Caco-2 (cell line): ENCODE measurements around the gene THEM5. TPM values are rescaled to one million over a fixed set of nuclear protein-coding genes. Genes with fewer than 3 reads are reported as not detected.

Experiments
- BruUV-seq: library from RNA; stranded (reverse); fragments of 400-500 nt; replicated peaks from 2 replicates; lab custom pipeline; 2021; lab: Mats Ljungman, UMichigan
- CTCF ChIA-PET: fragments of 300-600 bp; sonication (Branson Sonifier 250); formaldehyde crosslinking; loops from one replicate; lab custom pipeline; 2022; ENCODE audit warnings: antibody characterized with exemption; lab: Charles Lee
- POLR2A ChIA-PET: fragments of 300-600 bp; sonication (Branson Sonifier 250); formaldehyde crosslinking; loops from one replicate; lab custom pipeline; 2022; ENCODE audit warnings: antibody characterized with exemption; lab: Charles Lee
- DNase-seq, 2 experiments: peaks; one replicate each; pipeline versions ENCODE4 v3.0.0 to v3.0.0-alpha.2; 2020 to 2022
- H3K27me3 ChIP-seq: replicated peaks from 2 replicates; pipeline ENCODE4 v1.6.0; 2011; ENCODE audit warnings: low read length; ENCODE audit not compliant: control insufficient read depth, insufficient read depth
- H3K36me3 ChIP-seq: 2 replicates; pipeline ENCODE4 v1.5.1; 2011; ENCODE audit warnings: low read length; ENCODE audit not compliant: control insufficient read depth, insufficient read depth
- H3K4me1 ChIP-seq: fragments of 250-450 bp; sonication (Bioruptor Pico); 2 replicates; pipeline ENCODE4 v1.5.1; 2020; ENCODE audit warnings: mild to moderate bottlenecking
- H3K4me3 ChIP-seq: 2 replicates; pipeline ENCODE4 v1.5.1; 2011; ENCODE audit warnings: low read depth, mild to moderate bottlenecking, control low read depth, low read length
- H3K9me3 ChIP-seq: fragments of 250-450 bp; sonication (Bioruptor Pico); 2 replicates; pipeline ENCODE4 v1.5.1; 2020; ENCODE audit warnings: mild to moderate bottlenecking, moderate library complexity
- H3K27ac Mint-ChIP-seq: one replicate; pipeline ENCODE4 v1.8.0; 2022; ENCODE audit warnings: mixed read lengths; ENCODE audit not compliant: unreplicated experiment
- H3K27me3 Mint-ChIP-seq: one replicate; pipeline ENCODE4 v1.8.0; 2022; ENCODE audit warnings: mixed read lengths; ENCODE audit not compliant: insufficient read depth, unreplicated experiment
- H3K36me3 Mint-ChIP-seq: one replicate; pipeline ENCODE4 v1.8.0; 2022; ENCODE audit warnings: mild to moderate bottlenecking, mixed read lengths; ENCODE audit not compliant: insufficient read depth, unreplicated experiment
- H3K4me1 Mint-ChIP-seq: one replicate; pipeline ENCODE4 v1.8.0; 2022; ENCODE audit warnings: low read depth, mixed read lengths; ENCODE audit not compliant: unreplicated experiment
- H3K4me3 Mint-ChIP-seq: one replicate; pipeline ENCODE4 v1.8.0; 2022; ENCODE audit warnings: mild to moderate bottlenecking, moderate library complexity, mixed read lengths; ENCODE audit not compliant: unreplicated experiment
- H3K9me3 Mint-ChIP-seq: one replicate; pipeline ENCODE4 v1.8.0; 2022; ENCODE audit warnings: mixed read lengths; ENCODE audit not compliant: unreplicated experiment
- intact Hi-C: fragments of 100-400 bp; cut with micrococcal nuclease; formaldehyde crosslinking; loops from one replicate; pipeline ENCODE4 v1.10.0; 2022; ENCODE audit not compliant: unreplicated experiment
- total RNA-seq: library from RNA; stranded (reverse); gene quantifications from 2 replicates; pipeline ENCODE4 v1.2.3, GENCODE V29; 2022
- TF ChIP-seq, protein P1 (sequence below), 2 experiments: fragments of 200-600 bp in 1 of 2; IDR thresholded peaks; 1 replicate in 1 of 2; 2 replicates in 1 of 2; pipeline versions ENCODE4 v1.5.1 to v1.8.0; 2011 to 2022; ENCODE audit warnings: antibody characterized with exemption in 1 of 2, control low read depth in 1 of 2, inconsistent platforms in 1 of 2, low read depth in 1 of 2, low read length in 1 of 2, mild to moderate bottlenecking in 1 of 2, moderate library complexity in 1 of 2; ENCODE audit not compliant: insufficient read depth in 1 of 2, severe bottlenecking in 1 of 2, unreplicated experiment in 1 of 2

Gene THEM5
- total RNA-seq, 1 experiment from 2014 or later = not detected

DNA sequence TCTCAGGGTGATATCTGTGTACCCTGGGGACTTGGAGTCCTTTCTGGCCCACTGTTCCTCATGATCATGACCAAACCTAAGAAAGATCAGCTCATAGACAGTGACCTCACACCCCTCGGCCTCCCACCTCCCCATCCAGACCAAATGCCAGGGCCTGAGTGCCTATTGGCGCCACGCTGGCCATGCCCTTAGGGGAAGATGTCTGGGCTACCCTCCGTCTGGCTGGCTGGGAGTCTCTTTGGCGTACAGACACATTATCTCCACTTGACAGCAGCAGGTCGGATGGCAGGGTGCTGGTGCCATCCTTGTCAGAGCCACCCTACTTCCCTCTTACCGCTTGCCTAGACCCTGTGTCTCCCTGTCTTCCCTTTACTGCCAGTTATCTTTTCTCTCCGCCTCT, 30.3 kb downstream of the THEM5 start:
- ChIA-PET POLR2A (no interaction called here), CTCF (no interaction called here)
- Histone ChIP-seq H3K9me3 (no peaks in the 10 kb centered on the region), H3K27me3 (no peaks in the 10 kb centered on the region; the same call in none of the 2 replicates), H3K36me3 (no peaks in the 10 kb centered on the region), H3K4me1 (no peaks in the 10 kb centered on the region), H3K4me3 (no peak overlapping the region)
- Mint-ChIP-seq H3K27ac (no peak overlapping the region), H3K4me1 (no peaks in the 10 kb centered on the region), H3K9me3 (no peaks in the 10 kb centered on the region), H3K4me3 (no peak overlapping the region), H3K27me3 (no peaks in the 10 kb centered on the region), H3K36me3 (no peaks in the 10 kb centered on the region)
- intact Hi-C loops = no loop called here
- no peak for DNase-seq
- TF ChIP-seq, protein P1, sequence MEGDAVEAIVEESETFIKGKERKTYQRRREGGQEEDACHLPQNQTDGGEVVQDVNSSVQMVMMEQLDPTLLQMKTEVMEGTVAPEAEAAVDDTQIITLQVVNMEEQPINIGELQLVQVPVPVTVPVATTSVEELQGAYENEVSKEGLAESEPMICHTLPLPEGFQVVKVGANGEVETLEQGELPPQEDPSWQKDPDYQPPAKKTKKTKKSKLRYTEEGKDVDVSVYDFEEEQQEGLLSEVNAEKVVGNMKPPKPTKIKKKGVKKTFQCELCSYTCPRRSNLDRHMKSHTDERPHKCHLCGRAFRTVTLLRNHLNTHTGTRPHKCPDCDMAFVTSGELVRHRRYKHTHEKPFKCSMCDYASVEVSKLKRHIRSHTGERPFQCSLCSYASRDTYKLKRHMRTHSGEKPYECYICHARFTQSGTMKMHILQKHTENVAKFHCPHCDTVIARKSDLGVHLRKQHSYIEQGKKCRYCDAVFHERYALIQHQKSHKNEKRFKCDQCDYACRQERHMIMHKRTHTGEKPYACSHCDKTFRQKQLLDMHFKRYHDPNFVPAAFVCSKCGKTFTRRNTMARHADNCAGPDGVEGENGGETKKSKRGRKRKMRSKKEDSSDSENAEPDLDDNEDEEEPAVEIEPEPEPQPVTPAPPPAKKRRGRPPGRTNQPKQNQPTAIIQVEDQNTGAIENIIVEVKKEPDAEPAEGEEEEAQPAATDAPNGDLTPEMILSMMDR (IDR thresholded peaks at IDR 0.05; ENCODE audit: insufficient read depth in 1 of 2, low read depth in 1 of 2, low read length in 1 of 2, severe bottlenecking in 1 of 2, unreplicated experiment in 1 of 2) = no peak
- no TSS peak for BruUV-seq

GRCh38 chr1:151822404-151822803, 31.1 kb downstream of the THEM5 start:
- H3K27me3 Mint-ChIP-seq = no peaks in the 10 kb centered on the region
- CTCF ChIA-PET = no interaction called here
- BruUV-seq = no TSS peak

GRCh38 chr1:151820940-151821339, 32.6 kb downstream of the THEM5 start:
- TF ChIP-seq, protein P1 (IDR thresholded peaks at IDR 0.05; ENCODE audit: insufficient read depth in 1 of 2, low read depth in 1 of 2, low read length in 1 of 2, severe bottlenecking in 1 of 2, unreplicated experiment in 1 of 2) = no peak
- no peak for DNase-seq
- H3K36me3 ChIP-seq = no peaks in the 10 kb centered on the region
- no peaks in the 10 kb centered on the region; the same call in none of the 2 replicates for H3K27me3 ChIP-seq
- H3K4me1 ChIP-seq = no peaks in the 10 kb centered on the region
- no TSS peak for BruUV-seq
- no peaks in the 10 kb centered on the region for H3K27me3 Mint-ChIP-seq
- no peaks in the 10 kb centered on the region for H3K9me3 Mint-ChIP-seq
- CTCF ChIA-PET = interaction anchor here (0.6 to 1.0 kb wide), 2 partner anchors 9 to 16 kb away, joined by 3 to 4 read pairs; no protein-coding TSS in a partner anchor
- POLR2A ChIA-PET = no interaction called here
- H3K4me3 ChIP-seq = no peak overlapping the region
- no peaks in the 10 kb centered on the region for H3K9me3 ChIP-seq
- intact Hi-C loops = no loop called here
- no peak overlapping the region for H3K27ac Mint-ChIP-seq
- H3K36me3 Mint-ChIP-seq = no peaks in the 10 kb centered on the region
- no peak overlapping the region for H3K4me3 Mint-ChIP-seq
- H3K4me1 Mint-ChIP-seq = no peaks in the 10 kb centered on the region

More at GRCh38 chr1:151822404-151822803, 31.1 kb downstream of the THEM5 start:
- intact Hi-C loops = no loop called here
- Mint-ChIP-seq H3K9me3 (no peaks in the 10 kb centered on the region), H3K4me1 (no peaks in the 10 kb centered on the region), H3K4me3 (no peak overlapping the region), H3K27ac (no peak overlapping the region), H3K36me3 (no peaks in the 10 kb centered on the region)
- H3K36me3 ChIP-seq = no peaks in the 10 kb centered on the region
- DNase-seq = no peak
- POLR2A ChIA-PET = no interaction called here
- TF ChIP-seq, protein P1 (IDR thresholded peaks at IDR 0.05; ENCODE audit: insufficient read depth in 1 of 2, low read depth in 1 of 2, low read length in 1 of 2, severe bottlenecking in 1 of 2, unreplicated experiment in 1 of 2) = no peak
- H3K4me3 ChIP-seq = no peak overlapping the region
- no peaks in the 10 kb centered on the region; the same call in none of the 2 replicates for H3K27me3 ChIP-seq
- H3K4me1 ChIP-seq = no peaks in the 10 kb centered on the region
- no peaks in the 10 kb centered on the region for H3K9me3 ChIP-seq
